Measurements from ENCODE around the gene ANKRD13C. TPM values are rescaled to one million over a fixed set of nuclear protein-coding genes. Genes with fewer than 3 reads are reported as not detected.

ANKRD13C gene
- total and polyA plus RNA-seq, 2 donors = 14.4 to 79.0 TPM

Other genes with a start within 250 kb of the ANKRD13C start
- 41.7 TPM for gene LRRC40, start 149.1 kb downstream of the ANKRD13C start, total RNA-seq
- gene LRRC40, start 149.1 kb downstream of the ANKRD13C start, polyA plus RNA-seq = 9.8 TPM
- 294 TPM for gene SRSF11, start 133.3 kb downstream of the ANKRD13C start, total RNA-seq
- 108 TPM for gene SRSF11, start 133.3 kb downstream of the ANKRD13C start, polyA plus RNA-seq
- gene CTH, start 56.5 kb upstream of the ANKRD13C start, total RNA-seq = 3.8 TPM
- gene CTH, start 56.5 kb upstream of the ANKRD13C start, polyA plus RNA-seq = 3.8 TPM

All from urinary bladder (tissue), 2 donors.